Frontal cortex (tissue), 4 donors: Measurements from ENCODE around the gene PITPNM3. TPM values are rescaled to one million over a fixed set of nuclear protein-coding genes. Genes with fewer than 3 reads are reported as not detected.

Experiments used
- DNase-seq, 2 donors: peaks; one replicate each; pipeline ENCODE4 v3.0.0; 2012; ENCODE audit warnings: low spot score in 2 of 2
- FAIRE-seq: peaks from 2 replicates; lab custom pipeline; 2012; peaks lifted over from hg19 to GRCh38; lab: Jason Lieb, UNC
- total RNA-seq: library from RNA; depleted of rRNA; stranded (reverse); fragments of >200 nt; gene quantifications from one replicate; pipeline ENCODE4 v1.2.3, GENCODE V29; 2014
- donor health status: control.
- donor health status: control.
- donor health status: control.

PITPNM3 gene
- total RNA-seq, 1 donor from 2014 or later, result 10.6 TPM

DNA sequence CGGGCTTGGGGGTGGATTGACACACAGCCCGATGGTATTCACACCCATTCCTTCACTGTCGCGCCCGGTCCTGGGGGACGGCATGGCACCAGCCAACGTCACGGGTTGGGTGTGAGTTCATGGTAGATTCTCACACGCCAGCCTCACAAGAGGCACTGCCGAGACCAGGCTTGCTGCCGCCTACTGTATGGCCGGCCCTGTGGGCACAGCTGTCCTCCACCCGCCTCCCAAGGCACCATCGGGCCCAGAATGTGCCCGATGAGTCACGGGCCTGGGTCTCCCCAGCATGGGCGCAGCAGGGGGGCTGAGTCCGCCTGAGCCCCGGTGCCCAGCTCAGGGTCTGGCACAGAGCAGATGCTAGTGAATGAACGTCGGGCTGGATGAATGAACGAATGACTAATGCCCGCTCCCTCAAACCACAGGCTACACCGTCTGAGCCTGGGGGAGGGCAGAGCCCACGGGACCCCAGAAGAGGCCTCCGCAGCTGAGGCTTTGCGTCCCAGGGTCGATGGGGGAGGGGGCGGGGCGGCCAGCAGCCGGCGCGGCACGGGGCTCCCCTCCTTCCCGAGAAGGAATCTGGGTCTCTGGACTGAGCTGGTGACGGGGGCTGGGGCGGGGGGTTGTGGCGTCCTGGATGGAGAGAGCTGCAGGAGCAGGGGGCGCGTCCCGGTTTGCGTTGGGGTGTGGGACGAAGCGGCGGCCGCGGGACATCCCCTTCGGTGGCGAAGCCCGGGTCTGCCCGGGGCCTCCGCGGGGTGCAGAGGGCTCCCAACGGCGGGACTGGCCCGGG is 829 bp downstream of the PITPNM3 start:
- DNase-seq, result no peak
- FAIRE-seq, result no peak

DNA sequence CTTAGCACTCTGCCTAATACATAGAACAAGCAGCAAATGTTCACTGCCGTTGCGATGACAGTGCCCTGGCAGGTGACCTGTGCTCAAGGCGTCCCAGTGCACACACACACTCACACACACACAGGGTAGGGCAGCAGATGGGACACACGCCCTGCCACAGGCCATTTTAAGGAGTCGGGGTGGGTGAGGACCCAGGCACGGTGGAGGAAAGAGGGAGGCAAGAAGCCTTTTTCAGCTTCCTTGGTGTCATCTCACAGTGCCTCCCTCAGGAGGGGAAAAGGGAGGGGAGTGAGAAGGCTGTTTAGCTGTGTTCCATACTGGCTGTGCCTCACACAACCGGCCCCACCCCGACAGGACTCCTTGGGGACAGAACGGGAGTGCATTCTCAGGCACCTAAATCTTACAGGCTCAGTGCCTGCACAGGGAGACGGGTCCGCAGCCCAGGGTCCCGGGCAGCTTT is 1.5 kb downstream of the PITPNM3 start:
- DNase-seq (no peak), FAIRE-seq (no peak)

DNA sequence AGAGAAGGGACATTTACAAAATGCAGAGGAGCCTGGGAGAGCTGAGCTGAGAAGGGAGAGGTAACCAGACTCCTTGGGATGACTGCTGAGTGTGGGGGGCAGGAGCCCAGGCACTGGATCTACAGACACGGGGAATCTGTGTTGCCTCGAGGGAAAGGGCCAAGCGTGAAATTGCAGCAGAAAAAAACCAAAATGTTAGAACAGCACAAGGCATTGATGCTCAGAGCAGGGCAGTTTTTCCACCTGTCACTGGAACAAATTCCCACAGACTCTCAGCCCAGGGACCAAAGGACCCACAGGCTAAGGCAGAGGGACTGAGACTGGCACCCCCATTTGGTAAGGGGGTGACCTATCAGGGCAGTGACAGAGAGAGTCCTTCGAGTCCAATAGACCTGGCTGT is 2.0 kb downstream of the PITPNM3 start:
- no peak for DNase-seq
- FAIRE-seq, result no peak

DNA sequence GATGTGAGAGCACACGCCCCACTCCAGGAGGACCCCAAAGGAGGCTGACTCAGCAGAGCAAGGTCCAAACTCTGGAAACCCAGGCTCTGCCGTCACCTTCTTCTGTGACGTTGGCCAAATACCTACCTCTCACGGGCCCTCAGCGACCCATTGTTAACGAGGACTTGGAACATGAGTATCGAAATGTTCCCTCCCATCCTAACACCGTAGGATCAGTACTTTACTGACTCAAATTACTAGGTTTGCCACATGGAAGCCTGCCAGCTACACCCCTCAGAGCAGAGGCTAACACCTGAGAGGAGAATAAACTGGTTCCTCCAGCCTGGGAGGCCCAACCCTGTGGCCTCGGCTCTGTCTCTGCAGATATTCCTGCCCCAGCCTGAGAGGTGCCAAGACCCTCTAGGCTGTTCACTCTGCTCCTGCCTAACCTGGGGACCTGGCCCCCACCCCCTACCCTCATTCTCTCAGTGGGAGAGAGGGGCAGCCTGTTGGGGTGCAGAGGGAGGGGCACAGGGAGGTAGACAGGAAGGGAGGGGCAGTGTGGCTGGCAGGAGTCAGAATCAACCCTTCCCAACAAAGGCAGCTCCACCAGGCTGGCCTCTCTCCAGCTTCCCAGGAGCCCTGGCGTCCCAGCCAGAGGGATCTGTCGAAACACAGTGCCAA is 4.4 kb downstream of the PITPNM3 start:
- no peak for FAIRE-seq
- DNase-seq, result no peak

DNA sequence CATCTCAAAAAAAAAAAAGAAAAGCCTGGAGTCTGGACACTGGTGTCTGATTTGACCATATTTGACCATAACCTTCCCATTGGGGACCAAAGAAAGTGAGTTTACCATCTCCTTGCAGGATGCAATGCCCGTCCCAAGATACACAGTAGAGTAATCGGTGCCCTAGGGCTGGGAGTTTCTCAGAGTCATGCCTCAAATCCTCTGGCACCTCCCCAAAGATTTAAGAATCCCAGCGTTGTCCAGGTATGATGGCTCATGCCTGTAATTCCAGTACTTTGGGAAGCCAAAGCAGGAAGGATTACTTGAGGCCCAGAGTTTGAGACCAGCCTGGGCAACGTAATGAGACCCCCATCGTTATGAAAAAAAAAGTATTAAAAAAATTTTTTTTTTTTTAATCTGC is 5.0 kb downstream of the PITPNM3 start:
- FAIRE-seq, result no peak

GRCh38 chr17:6549384-6550036 is 6.8 kb downstream of the PITPNM3 start:
- DNase-seq (no peak), FAIRE-seq (no peak)

More for the DNA sequence above, 5.0 kb downstream of the PITPNM3 start:
- no peak for DNase-seq

DNA sequence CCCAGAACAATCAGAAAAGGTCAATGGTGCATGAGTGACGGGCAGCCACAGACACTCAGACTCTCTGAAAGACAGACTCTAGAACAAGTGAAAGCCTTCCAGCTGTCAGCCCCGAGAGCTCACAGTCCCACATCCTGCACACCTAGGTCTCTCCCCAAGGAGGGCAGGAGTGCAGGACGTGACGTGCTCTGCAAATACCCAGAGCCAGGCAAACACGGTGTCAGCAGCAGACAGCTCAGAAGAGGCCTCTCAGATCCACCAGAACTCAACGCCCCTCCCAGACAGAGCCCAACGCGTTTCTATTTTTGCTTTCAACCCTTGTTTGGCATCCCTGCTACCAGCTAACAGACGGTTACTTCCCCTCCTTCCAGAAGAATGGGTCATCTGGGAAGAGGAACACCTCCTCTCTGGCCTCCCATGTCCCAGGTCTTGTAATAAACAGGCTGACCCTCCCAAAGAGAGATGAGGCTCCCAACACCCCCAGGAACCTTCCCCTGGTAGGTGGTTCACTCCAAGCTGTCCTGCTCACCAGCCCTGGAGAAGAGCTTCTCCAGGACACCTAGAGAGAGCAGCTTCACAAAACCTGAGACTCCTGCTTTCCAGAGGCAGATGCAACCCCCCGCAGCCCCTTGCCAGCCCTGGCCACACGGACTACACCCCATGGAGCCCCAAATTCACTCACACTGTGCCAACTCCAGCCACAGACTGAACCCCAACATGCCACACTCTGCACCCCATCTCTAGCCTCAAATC is 7.6 kb downstream of the PITPNM3 start:
- no peak for FAIRE-seq

DNA sequence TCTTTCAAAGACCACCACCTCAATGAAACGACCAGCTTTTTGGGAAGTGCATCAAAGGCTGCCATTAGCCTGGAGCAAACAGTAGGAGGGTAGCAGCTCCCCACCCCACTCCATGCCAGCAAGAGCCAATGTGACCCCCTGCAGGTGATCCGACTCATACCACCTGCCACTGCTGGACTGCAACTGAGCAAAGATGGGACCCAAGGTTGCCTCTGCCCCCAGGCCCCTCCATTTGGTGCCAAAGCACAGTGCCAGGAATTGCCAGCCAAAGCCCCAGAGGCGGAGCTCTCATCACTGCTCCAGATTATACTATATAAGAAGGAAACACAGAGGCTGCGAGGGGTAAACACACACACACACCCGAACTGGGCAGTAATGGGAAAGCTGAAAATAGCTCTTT is 8.3 kb downstream of the PITPNM3 start:
- FAIRE-seq (no peak), DNase-seq (no peak)

More for the DNA sequence above, 7.6 kb downstream of the PITPNM3 start:
- no peak for DNase-seq

DNA sequence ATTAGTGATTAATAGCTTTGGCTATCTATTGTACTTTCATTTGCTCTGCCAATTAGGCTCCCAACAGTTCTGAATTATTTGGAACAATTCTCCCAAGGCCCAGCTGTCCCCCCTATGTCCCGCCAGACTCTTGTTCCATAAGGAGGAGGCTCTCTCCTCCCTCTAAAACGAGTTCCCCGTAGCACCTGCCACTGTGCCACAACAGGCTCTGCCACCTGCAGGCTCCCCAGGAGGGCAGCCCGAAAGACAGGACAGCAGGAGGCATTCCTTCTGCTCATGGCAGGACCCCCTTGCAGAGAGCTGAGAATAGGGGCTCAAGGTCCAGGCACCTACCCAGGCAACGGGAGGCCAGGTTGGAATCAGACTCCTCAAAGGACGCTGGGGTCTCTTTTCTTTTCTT is 9.0 kb downstream of the PITPNM3 start:
- no peak for FAIRE-seq
- DNase-seq, result no peak

GRCh38 chr17:6546069-6546718 is 10.2 kb downstream of the PITPNM3 start:
- no peak for FAIRE-seq
- no peak for DNase-seq

- DNase-seq, result no peak
- FAIRE-seq, result no peak
Observed at GRCh38 chr17:6545291-6545690, 11.1 kb downstream of the PITPNM3 start.

- FAIRE-seq (no peak), DNase-seq (no peak)
Observed at GRCh38 chr17:6544011-6544370, 12.4 kb downstream of the PITPNM3 start.

GRCh38 chr17:6543079-6544010 is 13.0 kb downstream of the PITPNM3 start:
- DNase-seq (no peak), FAIRE-seq (no peak)

GRCh38 chr17:6542577-6542976 is 13.8 kb downstream of the PITPNM3 start:
- FAIRE-seq (no peak), DNase-seq (no peak)

- FAIRE-seq (no peak), DNase-seq (no peak)
Observed at GRCh38 chr17:6541886-6542285, 14.5 kb downstream of the PITPNM3 start.

- DNase-seq, result no peak
- FAIRE-seq, result no peak
Observed at GRCh38 chr17:6539871-6540270, 16.5 kb downstream of the PITPNM3 start.

GRCh38 chr17:6536566-6537065 is 19.7 kb downstream of the PITPNM3 start:
- DNase-seq (no peak), FAIRE-seq (no peak)

DNA sequence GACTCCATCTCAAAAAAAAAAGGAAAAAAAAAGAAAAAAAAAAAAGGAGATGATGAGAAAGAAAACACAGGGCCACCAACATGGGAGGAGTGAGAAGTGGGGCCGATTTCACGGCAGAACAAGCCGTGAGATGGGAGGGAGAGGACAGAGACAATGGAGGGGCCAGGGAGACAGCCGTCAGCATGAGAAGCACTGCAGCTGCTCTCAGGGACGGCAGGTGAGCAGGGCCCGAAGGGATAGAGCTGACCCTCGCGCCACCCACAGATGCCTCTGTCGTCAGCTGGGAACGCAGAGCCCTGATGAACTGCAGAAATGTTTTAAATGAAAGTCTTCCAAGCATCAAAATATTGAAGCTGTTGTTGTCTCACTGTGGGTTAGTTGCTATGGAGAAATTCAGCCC is 20.3 kb downstream of the PITPNM3 start:
- FAIRE-seq, result no peak
- no peak for DNase-seq
